Heart right ventricle (tissue), 16 donors: ENCODE results near the gene MORC2. TPM values are rescaled to one million over a fixed set of nuclear protein-coding genes. Genes with fewer than 3 reads are reported as not detected.

Experiments used
- ATAC-seq, 8 donors: fragments of 200-7000 bp; cut with Tn5 transposase; one replicate each; pipeline ENCODE4 v1.9.1; 2020; ENCODE audit warnings: mild to moderate bottlenecking in 8 of 8, moderate library complexity in 8 of 8, moderate number of reproducible peaks in 1 of 8
- DNase-seq, 2 donors: peaks; one replicate each; pipeline ENCODE4 v3.0.0-alpha.2; 2020
- H3K27ac ChIP-seq, 10 donors: fragments of 200-600 bp; sonication (generic) in 2 of 10; one replicate each; pipeline versions ENCODE4 v1.5.0 to v1.8.0; 2020 to 2022; ENCODE audit warnings: mild to moderate bottlenecking in 3 of 10
- H3K27me3 ChIP-seq, 7 donors: fragments of 200-600 bp; one replicate each; pipeline ENCODE4 v1.8.0; 2021 to 2022; ENCODE audit warnings: mild to moderate bottlenecking in 2 of 7
- H3K36me3 ChIP-seq, 9 donors: fragments of 200-600 bp; sonication (generic) in 1 of 9; one replicate each; pipeline versions ENCODE4 v1.5.0 to v1.8.0; 2020 to 2022; ENCODE audit warnings: mild to moderate bottlenecking in 2 of 9
- H3K4me1 ChIP-seq, 9 donors: fragments of 200-600 bp; sonication (generic) in 1 of 9; one replicate each; pipeline versions ENCODE4 v1.5.0 to v1.8.0; 2020 to 2022; ENCODE audit warnings: mild to moderate bottlenecking in 4 of 9
- H3K4me3 ChIP-seq, 10 donors: fragments of 200-600 bp; sonication (generic) in 2 of 10; one replicate each; pipeline versions ENCODE4 v1.5.0 to v1.8.0; 2020 to 2022; ENCODE audit warnings: mild to moderate bottlenecking in 7 of 10, moderate library complexity in 2 of 10
- H3K9me3 ChIP-seq, 11 donors: fragments of 200-600 bp in 10 of 11; sonication (generic) in 2 of 11; one replicate each; pipeline versions ENCODE4 v1.5.0 to v1.8.0; 2013 to 2022; ENCODE audit warnings: mild to moderate bottlenecking in 2 of 11, control low read depth in 1 of 11, moderate library complexity in 1 of 11
- WGBS, 2 donors: extraction: QIAGEN DNeasy Blood & Tissue Kit; methylation state at CpG; one replicate each; pipeline ENCODE4 v1.1.7; 2013; ENCODE audit warnings: inconsistent platforms in 1 of 2; 5-methylcytosine and 5-hydroxymethylcytosine counted together
- intact Hi-C, 10 donors: fragments of 100-400 bp; cut with DNase I; formaldehyde crosslinking; loops; one replicate each; pipeline versions ENCODE4 v1.11.1 to v1.14.2; 2022
- polyA plus RNA-seq, 2 donors: library from polyadenylated mRNA; stranded (reverse); fragments of 200-250 nt; gene quantifications; one replicate each; pipeline ENCODE4 v1.2.3, GENCODE V29; 2013
- total RNA-seq, 10 donors: library from RNA; stranded (reverse); fragmentation: NEBNext Ultra II Directional in 3 of 10; extraction: Animal tissue kit (Norgen Biotek cat#: 25700) in 3 of 10; gene quantifications; one replicate each; pipeline versions ENCODE4 v1.2.1 to v1.2.4, GENCODE V29; 2021 to 2023
- TF ChIP-seq, protein P1 (sequence below), 9 donors: fragments of 200-600 bp; sonication (generic) in 2 of 9; IDR thresholded peaks; one replicate each; pipeline versions ENCODE4 v1.5.0 to v1.8.0; 2021 to 2022; ENCODE audit warnings: antibody characterized with exemption in 9 of 9, mild to moderate bottlenecking in 5 of 9, moderate library complexity in 1 of 9
- donor health status: Arrhythmogenic right ventricular cardiomyopathy.
- donor health status: ischemic (EF 13 %, LVEDD 7.1; RV severe dilation, severe dysfunction).
- donor health status: healthy with polysubstance abuse.
- donor health status: DM: no; HTN: yes; CAD: no.
- donor health status: DM: no; HTN: no; CAD: no.
- donor health status: ischemic (EF 25% LVEDD 6.9; RV normal size, moderate dysfunction).
- donor health status: ischemic (EF 25% LVEDD 5.7; RV mildly dilated, moderate dysfunction).
- donor health status: healthy.
- donor health status: DM: yes; HTN: yes; CAD: no.
- donor health status: Ischemic cardiomyopathy.
- donor health status: ischemic (EF 35%, LVEDD 5.7; RV mildly dilated, moderate dysfunction).
- donor health status: nonischemic (EF 11% LVEDD 7.7; RV severe dilation, severe dysfunction).
- donor health status: DM: yes; HTN: yes; CAD: no.
- donor health status: PGD.
- donor health status: ischemic (EF 29% LVEDD 5.4; RV normal size, mild dysfunction).
- donor health status: nonischemic (EF 23%, LVEDD 6.1; RV moderate dilation, normal function).

MORC2 gene
- total and polyA plus RNA-seq, 12 donors: 14.1 to 27.8 (median 20.5) TPM

DNA sequence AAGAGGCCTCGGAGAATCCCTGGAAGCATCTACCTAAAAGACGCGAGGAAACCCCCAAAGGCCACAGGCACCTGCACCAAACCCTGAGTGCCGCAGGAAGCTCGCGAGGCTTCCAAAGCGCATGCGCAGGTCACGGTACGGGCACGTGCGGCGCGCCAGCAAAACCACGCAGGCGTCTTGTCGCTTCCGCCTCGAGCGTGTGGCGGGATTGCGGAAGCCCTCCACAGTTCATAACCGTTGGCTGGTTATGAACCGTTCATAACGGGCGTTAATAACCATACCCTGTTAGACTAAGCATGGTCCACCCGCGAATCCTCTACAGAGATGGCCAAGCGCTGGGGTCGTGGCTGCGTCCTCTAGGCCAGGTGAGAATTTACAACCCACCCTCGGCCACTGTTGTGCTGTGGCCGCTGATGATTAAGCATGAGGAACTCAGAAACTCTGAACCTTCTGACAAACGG lies 46.4 kb downstream of the MORC2 start:
- peak; percentile 61 to 80 (median 70) for ATAC-seq
- Histone ChIP-seq H3K27ac (peak overlapping the region in 4 of 10 donors; percentile 11 to 74 (median 22)), H3K36me3 (peaks cover 0 to 32% (median 3%) of the 10 kb centered on the region in 9 donors), H3K4me1 (peaks cover 0 to 20% (median 11%) of the 10 kb centered on the region in 9 donors), H3K4me3 (peak overlapping the region; percentile 10 to 59 (median 52)), H3K27me3 (no peaks in the 10 kb centered on the region), H3K9me3 (no peaks in the 10 kb centered on the region)
- 32 to 50% methylated on average over 34 of the region's 34 CpGs for WGBS, 2 donors
- peak; percentile 58 to 81 for DNase-seq
- TF ChIP-seq, protein P1, sequence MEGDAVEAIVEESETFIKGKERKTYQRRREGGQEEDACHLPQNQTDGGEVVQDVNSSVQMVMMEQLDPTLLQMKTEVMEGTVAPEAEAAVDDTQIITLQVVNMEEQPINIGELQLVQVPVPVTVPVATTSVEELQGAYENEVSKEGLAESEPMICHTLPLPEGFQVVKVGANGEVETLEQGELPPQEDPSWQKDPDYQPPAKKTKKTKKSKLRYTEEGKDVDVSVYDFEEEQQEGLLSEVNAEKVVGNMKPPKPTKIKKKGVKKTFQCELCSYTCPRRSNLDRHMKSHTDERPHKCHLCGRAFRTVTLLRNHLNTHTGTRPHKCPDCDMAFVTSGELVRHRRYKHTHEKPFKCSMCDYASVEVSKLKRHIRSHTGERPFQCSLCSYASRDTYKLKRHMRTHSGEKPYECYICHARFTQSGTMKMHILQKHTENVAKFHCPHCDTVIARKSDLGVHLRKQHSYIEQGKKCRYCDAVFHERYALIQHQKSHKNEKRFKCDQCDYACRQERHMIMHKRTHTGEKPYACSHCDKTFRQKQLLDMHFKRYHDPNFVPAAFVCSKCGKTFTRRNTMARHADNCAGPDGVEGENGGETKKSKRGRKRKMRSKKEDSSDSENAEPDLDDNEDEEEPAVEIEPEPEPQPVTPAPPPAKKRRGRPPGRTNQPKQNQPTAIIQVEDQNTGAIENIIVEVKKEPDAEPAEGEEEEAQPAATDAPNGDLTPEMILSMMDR (IDR thresholded peaks at IDR 0.05): no peak
- intact Hi-C loops: loop anchor here in 5 of 10 donors (5.0 to 10.0 kb wide), 3 partner anchors 160 to 287 kb away; partner anchors contain the start of gene SLC35E4 (in 4 of the 5)

DNA sequence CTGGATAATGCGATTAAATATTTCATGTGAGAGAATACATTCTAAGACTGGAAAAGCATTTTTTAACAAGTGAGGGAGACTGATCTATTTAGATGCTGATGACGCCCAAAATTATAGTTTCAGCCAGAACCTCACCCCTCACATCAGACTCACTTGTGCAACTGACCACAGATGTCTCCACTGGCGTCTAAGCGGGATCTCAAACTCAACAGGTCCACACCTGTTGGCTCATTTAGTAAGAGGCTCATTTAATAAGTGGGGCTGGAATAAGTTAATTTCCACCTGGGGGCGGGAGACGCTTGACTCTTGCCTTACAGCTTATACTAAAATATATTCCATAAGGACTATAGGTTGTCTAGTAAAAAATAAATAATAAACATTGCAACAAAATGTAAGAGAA lies 47.5 kb downstream of the MORC2 start:
- peaks cover 0 to 20% (median 11%) of the 10 kb centered on the region in 9 donors for H3K4me1 ChIP-seq
- H3K36me3 ChIP-seq: peaks cover 0 to 21% (median 0%) of the 10 kb centered on the region in 9 donors
- TF ChIP-seq, protein P1 (IDR thresholded peaks at IDR 0.05): no peak
- H3K9me3 ChIP-seq: peaks cover 0 to 4% (median 1%) of the 10 kb centered on the region in 11 donors
- peak overlapping the region in 2 of 10 donors; percentile 28 to 74 for H3K27ac ChIP-seq
- peak overlapping the region in 7 of 10 donors; percentile 29 to 59 (median 54) for H3K4me3 ChIP-seq
- WGBS, 2 donors: 71 to 85% methylated on average over 6 of the region's 6 CpGs
- DNase-seq (no peak), ATAC-seq (no peak)
- intact Hi-C loops: loop anchor here in 9 of 10 donors (2.0 to 10.0 kb wide), 5 partner anchors 158 to 286 kb away; partner anchors contain the start of gene SLC35E4 (in 6 of the 9)
- H3K27me3 ChIP-seq: no peaks in the 10 kb centered on the region

DNA sequence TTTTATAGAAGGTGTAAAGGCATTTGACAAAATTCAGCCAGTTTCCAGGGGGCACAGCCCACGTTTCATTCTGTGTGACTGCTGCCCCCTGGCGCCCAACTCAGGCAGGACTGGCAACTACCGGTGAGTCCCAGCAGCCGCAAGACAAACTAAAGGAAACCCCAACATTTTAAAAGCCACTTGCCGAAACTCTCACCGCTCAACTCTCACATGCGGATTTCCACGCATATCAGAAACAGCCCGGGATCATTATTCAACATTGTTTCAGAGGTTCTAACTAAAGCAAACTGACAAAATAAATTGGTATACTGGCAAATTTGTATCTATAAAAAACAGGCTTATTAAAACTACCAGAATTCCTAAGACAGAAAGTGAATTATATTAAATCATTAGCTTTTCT lies 48.2 kb downstream of the MORC2 start:
- intact Hi-C loops: loop anchor here (1.0 to 10.0 kb wide), 8 partner anchors 156 to 286 kb away; partner anchors contain the start of gene SLC35E4 (in 6 of the 10)
- peaks cover 0 to 20% (median 11%) of the 10 kb centered on the region in 9 donors for H3K4me1 ChIP-seq
- H3K4me3 ChIP-seq: peak overlapping the region in 1 of 10 donors; percentile 19
- TF ChIP-seq, protein P1 (IDR thresholded peaks at IDR 0.05): peak; percentile 85 to 96 (median 92)
- DNase-seq (peak; percentile 76 to 84), ATAC-seq (peak in 6 of 8 donors; percentile 42 to 81 (median 64))
- H3K27ac ChIP-seq: no peak overlapping the region
- 2 to 3% methylated on average over 9 of the region's 9 CpGs for WGBS, 2 donors
- peaks cover 0 to 11% (median 8%) of the 10 kb centered on the region in 11 donors for H3K9me3 ChIP-seq
- H3K36me3 ChIP-seq: peaks cover 0 to 14% (median 0%) of the 10 kb centered on the region in 9 donors
- H3K27me3 ChIP-seq: no peaks in the 10 kb centered on the region

DNA sequence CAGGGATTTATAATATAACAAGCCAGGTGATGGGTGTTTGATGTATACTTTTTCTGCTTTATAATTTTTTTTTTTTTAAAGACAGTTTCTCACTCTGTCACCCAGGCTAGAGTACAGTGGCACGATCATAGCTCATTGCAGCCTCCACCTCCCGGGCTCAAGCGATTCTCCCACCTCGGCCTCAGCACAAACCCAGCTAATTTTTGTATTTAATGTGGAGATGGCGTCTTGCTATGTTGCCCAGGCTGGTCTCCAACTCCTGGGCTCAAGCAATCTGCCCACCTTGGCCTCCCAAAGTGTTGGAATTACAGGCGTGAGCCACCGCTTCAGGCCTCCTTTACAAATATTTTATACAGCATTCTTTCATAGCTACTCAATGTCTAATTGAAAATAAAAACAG lies 48.6 kb downstream of the MORC2 start:
- WGBS, 2 donors: 77 to 84% methylated on average over 7 of the region's 7 CpGs
- H3K4me1 ChIP-seq: peaks cover 0 to 20% (median 11%) of the 10 kb centered on the region in 9 donors
- H3K4me3 ChIP-seq: no peak overlapping the region
- TF ChIP-seq, protein P1 (IDR thresholded peaks at IDR 0.05): no peak
- H3K27ac ChIP-seq: no peak overlapping the region
- no peaks in the 10 kb centered on the region for H3K27me3 ChIP-seq
- intact Hi-C loops: loop anchor here (1.0 to 10.0 kb wide), 9 partner anchors 155 to 286 kb away; partner anchors contain the start of gene SLC35E4 (in 6 of the 10)
- no peak for ATAC-seq
- peaks cover 0 to 10% (median 0%) of the 10 kb centered on the region in 9 donors for H3K36me3 ChIP-seq
- DNase-seq: no peak
- H3K9me3 ChIP-seq: peaks cover 0 to 15% (median 12%) of the 10 kb centered on the region in 11 donors
